PC-3 (cell line): ENCODE data around the gene LCTL.

ENCODE experiments used
- EZH2phosphoT487 ChIP-seq: fragments of 300-600 bp; sonication (generic); IDR thresholded peaks from 2 replicates; pipeline ENCODE4 v1.6.1; 2018; ENCODE audit warnings: mild to moderate bottlenecking, antibody characterized with exemption, low read length, borderline replicate concordance
- TF ChIP-seq, protein P1 (sequence below): fragments of 300-600 bp; sonication (generic); conservative IDR thresholded peaks from 2 replicates; pipeline ENCODE4 v1.5.1; 2017; ENCODE audit warnings: antibody characterized with exemption, low read depth, mild to moderate bottlenecking, low read length

DNA sequence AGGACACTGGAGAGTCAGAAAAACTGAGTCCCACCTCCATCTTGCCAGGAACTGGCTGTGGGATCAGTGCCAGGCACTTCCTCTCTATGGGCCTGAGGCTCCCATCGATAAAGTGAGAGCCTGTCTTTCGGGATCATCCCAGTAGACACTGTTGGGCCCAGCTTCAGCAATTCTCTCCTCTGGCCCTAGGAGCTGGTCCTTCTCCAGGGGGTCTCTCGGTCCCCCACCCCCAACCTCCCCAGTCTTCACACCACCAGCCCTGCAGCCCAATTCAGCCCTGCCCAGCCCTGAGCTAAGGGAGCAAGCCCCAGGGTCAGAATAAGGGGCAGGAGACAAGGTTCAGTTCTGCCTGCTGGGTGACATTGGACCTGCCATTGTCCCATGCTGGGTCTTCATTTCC is 4.5 kb upstream of the LCTL start:
- TF ChIP-seq, protein P1, sequence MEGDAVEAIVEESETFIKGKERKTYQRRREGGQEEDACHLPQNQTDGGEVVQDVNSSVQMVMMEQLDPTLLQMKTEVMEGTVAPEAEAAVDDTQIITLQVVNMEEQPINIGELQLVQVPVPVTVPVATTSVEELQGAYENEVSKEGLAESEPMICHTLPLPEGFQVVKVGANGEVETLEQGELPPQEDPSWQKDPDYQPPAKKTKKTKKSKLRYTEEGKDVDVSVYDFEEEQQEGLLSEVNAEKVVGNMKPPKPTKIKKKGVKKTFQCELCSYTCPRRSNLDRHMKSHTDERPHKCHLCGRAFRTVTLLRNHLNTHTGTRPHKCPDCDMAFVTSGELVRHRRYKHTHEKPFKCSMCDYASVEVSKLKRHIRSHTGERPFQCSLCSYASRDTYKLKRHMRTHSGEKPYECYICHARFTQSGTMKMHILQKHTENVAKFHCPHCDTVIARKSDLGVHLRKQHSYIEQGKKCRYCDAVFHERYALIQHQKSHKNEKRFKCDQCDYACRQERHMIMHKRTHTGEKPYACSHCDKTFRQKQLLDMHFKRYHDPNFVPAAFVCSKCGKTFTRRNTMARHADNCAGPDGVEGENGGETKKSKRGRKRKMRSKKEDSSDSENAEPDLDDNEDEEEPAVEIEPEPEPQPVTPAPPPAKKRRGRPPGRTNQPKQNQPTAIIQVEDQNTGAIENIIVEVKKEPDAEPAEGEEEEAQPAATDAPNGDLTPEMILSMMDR, result no peak
- no peak for TF ChIP-seq EZH2phosphoT487
